CD4-positive, alpha-beta T cell (primary cell): ENCODE results near the gene DNMT3A. TPM values are rescaled to one million over a fixed set of nuclear protein-coding genes. Genes with fewer than 3 reads are reported as not detected.
A peak's percentile ranks its signal among the peaks of the same experiment; 100 is the strongest.

Source experiments
- ATAC-seq: fragments of 200-7000 bp; cut with Tn5 transposase; one replicate; pipeline ENCODE4 v1.10.0; 2022; ENCODE audit warnings: mild to moderate bottlenecking; ENCODE audit not compliant: poor library complexity
- CTCF ChIA-PET: fragments of 350-600 bp; sonication (Branson Sonifier 250); formaldehyde crosslinking; loops from one replicate; lab custom pipeline; 2021; ENCODE audit warnings: antibody characterized with exemption, inconsistent platforms; lab: Charles Lee
- POLR2A ChIA-PET: fragments of 350-600 bp; sonication (Branson Sonifier 250); formaldehyde crosslinking; loops from one replicate; lab custom pipeline; 2021; ENCODE audit warnings: antibody characterized with exemption, inconsistent platforms; lab: Charles Lee
- DNase-seq, 14 experiments: peaks; one replicate each; pipeline ENCODE4 v3.0.0-alpha.2; 2013 to 2020; ENCODE audit warnings: mixed read lengths in 2 of 14
- H3K27ac ChIP-seq, 2 donors: one replicate each; pipeline versions ENCODE4 v1.5.1 to v1.7.0; 2013; ENCODE audit warnings: low read length in 2 of 2, low read depth in 1 of 2, mild to moderate bottlenecking in 1 of 2
- H3K27me3 ChIP-seq, 2 experiments: 1 replicate in 1 of 2; 2 replicates in 1 of 2; pipeline versions ENCODE4 v1.6.1 to v1.7.0; 2013; ENCODE audit warnings: low read length in 2 of 2, control low read depth in 1 of 2, mild to moderate bottlenecking in 1 of 2, moderate library complexity in 1 of 2; ENCODE audit not compliant: insufficient read depth in 2 of 2, control insufficient read depth in 1 of 2
- H3K36me3 ChIP-seq: one replicate; pipeline ENCODE4 v1.6.1; 2013; ENCODE audit warnings: low read length, control low read depth; ENCODE audit not compliant: insufficient read depth
- H3K4me1 ChIP-seq: one replicate; pipeline ENCODE4 v1.6.1; 2013; ENCODE audit warnings: low read length, control low read depth; ENCODE audit not compliant: insufficient read depth
- H3K4me3 ChIP-seq: one replicate; pipeline ENCODE4 v1.5.1; 2013; ENCODE audit warnings: mild to moderate bottlenecking, low read length, moderate library complexity
- H3K9me3 ChIP-seq, 2 experiments: 1 replicate in 1 of 2; 2 replicates in 1 of 2; pipeline versions ENCODE4 v1.6.1 to v1.7.0; 2013; ENCODE audit warnings: low read length in 2 of 2, mild to moderate bottlenecking in 2 of 2, control low read depth in 1 of 2, moderate library complexity in 1 of 2; ENCODE audit not compliant: control insufficient read depth in 1 of 2, insufficient read depth in 1 of 2
- H3K27ac Mint-ChIP-seq: one replicate; pipeline ENCODE4 v1.8.0; 2020; ENCODE audit warnings: mixed read lengths
- H3K27me3 Mint-ChIP-seq: one replicate; pipeline ENCODE4 v1.8.0; 2021; ENCODE audit warnings: mixed read lengths
- H3K36me3 Mint-ChIP-seq: one replicate; pipeline ENCODE4 v1.8.0; 2021; ENCODE audit warnings: low read depth, mixed read lengths
- H3K4me1 Mint-ChIP-seq: one replicate; pipeline ENCODE4 v1.8.0; 2021; ENCODE audit warnings: low read depth, mixed read lengths
- H3K4me3 Mint-ChIP-seq: one replicate; pipeline ENCODE4 v1.8.0; 2020; ENCODE audit warnings: mild to moderate bottlenecking, mixed read lengths
- H3K9me3 Mint-ChIP-seq: one replicate; pipeline ENCODE4 v1.8.0; 2020; ENCODE audit warnings: mixed read lengths
- intact Hi-C, 2 experiments: fragments of 100-400 bp; cut with DNase I in 1 of 2; cut with micrococcal nuclease in 1 of 2; formaldehyde crosslinking; loops; one replicate each; pipeline versions ENCODE4 v1.15.1 to v1.9.0; 2023 to 2025; cut with DNase I, micrococcal nuclease
- total RNA-seq, 174 experiments: library from RNA in 2 of 174; stranded (reverse) in 2 of 174; gene quantifications; one replicate each; pipeline ENCODE4 v1.2.3 and lab custom pipeline; 2021 to 2026
- TF ChIP-seq, protein P1 (sequence below): fragments of 200-600 bp; IDR thresholded peaks from one replicate; pipeline ENCODE4 v1.8.0; 2022; ENCODE audit warnings: antibody characterized with exemption, mild to moderate bottlenecking

Gene DNMT3A
- total RNA-seq, 2 experiments from 2014 or later = 57.1 to 62.1 TPM

GRCh38 chr2:25330273-25330672 is 11.5 kb downstream of the DNMT3A start:
- CTCF ChIA-PET = no interaction called here
- no peak for DNase-seq
- H3K4me1 ChIP-seq = peaks cover 54% of the 10 kb centered on the region

DNA sequence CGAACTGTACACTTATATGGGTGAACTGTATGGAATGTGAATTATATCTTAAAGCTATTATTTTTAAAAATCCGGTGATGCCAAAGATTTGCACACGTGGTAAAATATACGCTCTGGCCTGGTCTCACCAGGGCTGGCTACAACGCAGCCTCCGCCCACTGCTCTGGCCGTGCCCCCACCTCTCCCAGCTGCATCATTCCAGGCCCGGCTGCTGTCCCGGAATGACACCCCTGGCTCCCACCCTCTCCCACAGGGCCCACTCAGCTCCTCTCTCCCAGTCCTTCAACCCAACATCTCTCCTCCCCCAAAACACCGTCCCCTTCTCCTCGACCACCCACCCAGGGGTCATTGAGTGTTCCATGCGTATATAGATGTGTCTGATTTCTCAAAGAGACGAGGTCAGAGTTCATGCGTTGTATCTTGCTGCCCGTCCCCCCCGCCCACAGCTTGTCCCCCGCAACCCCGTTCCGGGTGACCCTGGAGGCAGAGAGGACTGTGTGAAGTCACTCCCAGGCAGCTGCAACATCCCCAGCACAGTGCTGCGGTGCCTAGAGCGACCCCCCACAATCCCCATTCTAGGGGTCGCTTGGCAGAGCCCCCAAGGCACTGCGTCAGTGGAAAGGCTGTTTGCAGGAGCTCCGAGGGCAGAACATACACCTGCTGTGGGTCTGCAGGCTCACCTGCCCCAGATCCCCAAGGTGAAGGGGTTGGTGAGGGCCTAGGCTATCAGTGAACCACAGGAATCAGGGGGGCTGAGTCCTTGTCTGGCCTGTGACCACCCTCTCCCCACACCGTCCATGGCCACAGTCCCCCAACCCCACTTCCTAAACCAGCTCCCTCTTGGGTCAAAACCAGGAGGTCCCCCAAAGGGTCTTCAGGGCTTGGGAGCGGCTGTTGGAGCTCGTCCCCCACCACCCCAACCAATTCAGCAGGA is 13.3 kb downstream of the DNMT3A start:
- Mint-ChIP-seq H3K4me1 (peaks cover 59% of the 10 kb centered on the region), H3K9me3 (peaks cover 2% of the 10 kb centered on the region), H3K27ac (no peak overlapping the region), H3K36me3 (peaks cover 44% of the 10 kb centered on the region), H3K27me3 (no peaks in the 10 kb centered on the region), H3K4me3 (no peak overlapping the region)
- POLR2A ChIA-PET = interaction anchor here (0.7 to 1.2 kb wide), 5 partner anchors 10 to 55 kb away, joined by 3 to 4 read pairs (median 3); no protein-coding TSS in a partner anchor
- Histone ChIP-seq H3K36me3 (peaks cover 12% of the 10 kb centered on the region), H3K27me3 (no peaks in the 10 kb centered on the region), H3K9me3 (peaks cover 8 to 23% of the 10 kb centered on the region in 2 experiments), H3K27ac (no peak overlapping the region), H3K4me1 (peaks cover 55% of the 10 kb centered on the region), H3K4me3 (no peak overlapping the region)
- TF ChIP-seq, protein P1, sequence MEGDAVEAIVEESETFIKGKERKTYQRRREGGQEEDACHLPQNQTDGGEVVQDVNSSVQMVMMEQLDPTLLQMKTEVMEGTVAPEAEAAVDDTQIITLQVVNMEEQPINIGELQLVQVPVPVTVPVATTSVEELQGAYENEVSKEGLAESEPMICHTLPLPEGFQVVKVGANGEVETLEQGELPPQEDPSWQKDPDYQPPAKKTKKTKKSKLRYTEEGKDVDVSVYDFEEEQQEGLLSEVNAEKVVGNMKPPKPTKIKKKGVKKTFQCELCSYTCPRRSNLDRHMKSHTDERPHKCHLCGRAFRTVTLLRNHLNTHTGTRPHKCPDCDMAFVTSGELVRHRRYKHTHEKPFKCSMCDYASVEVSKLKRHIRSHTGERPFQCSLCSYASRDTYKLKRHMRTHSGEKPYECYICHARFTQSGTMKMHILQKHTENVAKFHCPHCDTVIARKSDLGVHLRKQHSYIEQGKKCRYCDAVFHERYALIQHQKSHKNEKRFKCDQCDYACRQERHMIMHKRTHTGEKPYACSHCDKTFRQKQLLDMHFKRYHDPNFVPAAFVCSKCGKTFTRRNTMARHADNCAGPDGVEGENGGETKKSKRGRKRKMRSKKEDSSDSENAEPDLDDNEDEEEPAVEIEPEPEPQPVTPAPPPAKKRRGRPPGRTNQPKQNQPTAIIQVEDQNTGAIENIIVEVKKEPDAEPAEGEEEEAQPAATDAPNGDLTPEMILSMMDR = no peak
- CTCF ChIA-PET = no interaction called here
- intact Hi-C loops = no loop called here
- DNase-seq (no peak), ATAC-seq (no peak)

More at GRCh38 chr2:25330273-25330672, 11.5 kb downstream of the DNMT3A start:
- H3K9me3 Mint-ChIP-seq = peaks cover 2% of the 10 kb centered on the region
- H3K4me3 ChIP-seq = no peak overlapping the region
- TF ChIP-seq, protein P1 = no peak
- no peak for ATAC-seq
- H3K27ac ChIP-seq = no peak overlapping the region
- H3K27me3 Mint-ChIP-seq = no peaks in the 10 kb centered on the region
- intact Hi-C loops = loop anchor here in 1 of 2 experiments (10.0 kb wide), 1 partner anchor 55 kb away; no protein-coding TSS in a partner anchor
- peaks cover 60% of the 10 kb centered on the region for H3K4me1 Mint-ChIP-seq
- POLR2A ChIA-PET = interaction anchor here (1.1 kb wide), 1 partner anchor 16 kb away, joined by 3 read pairs; no protein-coding TSS in a partner anchor
- no peak overlapping the region for H3K4me3 Mint-ChIP-seq
- H3K9me3 ChIP-seq = peaks cover 8 to 23% of the 10 kb centered on the region in 2 experiments
- H3K36me3 Mint-ChIP-seq = peaks cover 44% of the 10 kb centered on the region
- H3K27ac Mint-ChIP-seq = no peak overlapping the region
- peaks cover 12% of the 10 kb centered on the region for H3K36me3 ChIP-seq
- no peaks in the 10 kb centered on the region for H3K27me3 ChIP-seq

GRCh38 chr2:25326326-25327013 is 15.3 kb downstream of the DNMT3A start:
- ChIA-PET POLR2A (interaction anchor here (0.5 to 1.5 kb wide), 4 partner anchors 11 to 85 kb away, joined by 3 to 5 read pairs (median 4); no protein-coding TSS in a partner anchor), CTCF (no interaction called here)
- no peak for DNase-seq
- intact Hi-C loops = no loop called here
- peak overlapping the region; percentile 3 for H3K27ac Mint-ChIP-seq
- peaks cover 61% of the 10 kb centered on the region for H3K4me1 Mint-ChIP-seq
- H3K36me3 Mint-ChIP-seq = peaks cover 44% of the 10 kb centered on the region
- no peaks in the 10 kb centered on the region for H3K27me3 Mint-ChIP-seq
- H3K27ac ChIP-seq = no peak overlapping the region
- TF ChIP-seq, protein P1 = no peak
- H3K9me3 Mint-ChIP-seq = peaks cover 2% of the 10 kb centered on the region
- peaks cover 10% of the 10 kb centered on the region for H3K36me3 ChIP-seq
- no peak for ATAC-seq
- H3K27me3 ChIP-seq = no peaks in the 10 kb centered on the region
- H3K4me3 Mint-ChIP-seq = no peak overlapping the region
- peaks cover 8 to 23% of the 10 kb centered on the region in 2 experiments for H3K9me3 ChIP-seq
- H3K4me3 ChIP-seq = no peak overlapping the region
- peaks cover 51% of the 10 kb centered on the region for H3K4me1 ChIP-seq
